ENCODE results near the gene RBM25. TPM values are rescaled to one million over a fixed set of nuclear protein-coding genes. Genes with fewer than 3 reads are reported as not detected.

The RBM25 gene
- total RNA-seq, 1 donor: 32.9 TPM

- no peak for TF ChIP-seq CTCF (IDR thresholded peaks at IDR 0.05; ENCODE audit: extremely low read depth, low read depth, low read length)
- no peak for DNase-seq (ENCODE audit: insufficient read length, low spot score, missing footprints)
- H3K4me2 ChIP-seq (ENCODE audit: insufficient read depth, low read length): peak overlapping the region; percentile 63
- H4K20me1 ChIP-seq (ENCODE audit: insufficient read depth, low read length): peaks cover 8% of the 10 kb centered on the region
- no peak overlapping the region for H3K4me3 ChIP-seq (ENCODE audit: insufficient read depth, low read length)
- H3K27me3 ChIP-seq (ENCODE audit: insufficient read depth, low read length): no peaks in the 10 kb centered on the region
- H3K36me3 ChIP-seq (ENCODE audit: insufficient read depth, low read length): peaks cover 2% of the 10 kb centered on the region
- peaks cover 77% of the 10 kb centered on the region for H3K79me2 ChIP-seq (ENCODE audit: insufficient read depth, low read length)
- no peak overlapping the region for H3K27ac ChIP-seq (ENCODE audit: low read depth, low read length)
- H2AFZ ChIP-seq (ENCODE audit: low read length): no peak overlapping the region
- peaks cover 29% of the 10 kb centered on the region for H3K4me1 ChIP-seq (ENCODE audit: insufficient read depth, low read length)
- H3K9me3 ChIP-seq (ENCODE audit: low read depth, low read length): no peaks in the 10 kb centered on the region
Observed at GRCh38 chr14:73143003-73143402, 84.7 kb downstream of the RBM25 start.

GRCh38 chr14:73143617-73144016 lies 85.3 kb downstream of the RBM25 start:
- Histone ChIP-seq H3K36me3 (ENCODE audit: insufficient read depth, low read length) (peaks cover 8% of the 10 kb centered on the region), H3K4me1 (ENCODE audit: insufficient read depth, low read length) (peaks cover 31% of the 10 kb centered on the region), H3K79me2 (ENCODE audit: insufficient read depth, low read length) (peaks cover 79% of the 10 kb centered on the region), H4K20me1 (ENCODE audit: insufficient read depth, low read length) (peaks cover 8% of the 10 kb centered on the region), H3K4me3 (ENCODE audit: insufficient read depth, low read length) (no peak overlapping the region), H3K27ac (ENCODE audit: low read depth, low read length) (peak overlapping the region; percentile 1), H3K27me3 (ENCODE audit: insufficient read depth, low read length) (no peaks in the 10 kb centered on the region), H2AFZ (ENCODE audit: low read length) (no peak overlapping the region), H3K4me2 (ENCODE audit: insufficient read depth, low read length) (no peak overlapping the region), H3K9me3 (ENCODE audit: low read depth, low read length) (no peaks in the 10 kb centered on the region)
- TF ChIP-seq CTCF (IDR thresholded peaks at IDR 0.05; ENCODE audit: extremely low read depth, low read depth, low read length): no peak
- no peak for DNase-seq (ENCODE audit: insufficient read length, low spot score, missing footprints)

- peaks cover 4% of the 10 kb centered on the region for H4K20me1 ChIP-seq (ENCODE audit: insufficient read depth, low read length)
- peak overlapping the region; percentile 61 for H3K27ac ChIP-seq (ENCODE audit: low read depth, low read length)
- peaks cover 18% of the 10 kb centered on the region for H3K36me3 ChIP-seq (ENCODE audit: insufficient read depth, low read length)
- H3K4me1 ChIP-seq (ENCODE audit: insufficient read depth, low read length): peaks cover 31% of the 10 kb centered on the region
- no peak overlapping the region for H3K4me2 ChIP-seq (ENCODE audit: insufficient read depth, low read length)
- H2AFZ ChIP-seq (ENCODE audit: low read length): no peak overlapping the region
- H3K4me3 ChIP-seq (ENCODE audit: insufficient read depth, low read length): no peak overlapping the region
- no peaks in the 10 kb centered on the region for H3K27me3 ChIP-seq (ENCODE audit: insufficient read depth, low read length)
- H3K9me3 ChIP-seq (ENCODE audit: low read depth, low read length): no peaks in the 10 kb centered on the region
- peaks cover 71% of the 10 kb centered on the region for H3K79me2 ChIP-seq (ENCODE audit: insufficient read depth, low read length)
- DNase-seq (ENCODE audit: insufficient read length, low spot score, missing footprints): no peak
- no peak for TF ChIP-seq CTCF (IDR thresholded peaks at IDR 0.05; ENCODE audit: extremely low read depth, low read depth, low read length)
Observed at GRCh38 chr14:73145371-73145770, 87.0 kb downstream of the RBM25 start.

- H3K79me2 ChIP-seq (ENCODE audit: insufficient read depth, low read length): peaks cover 64% of the 10 kb centered on the region
- no peak overlapping the region for H3K4me2 ChIP-seq (ENCODE audit: insufficient read depth, low read length)
- DNase-seq (ENCODE audit: insufficient read length, low spot score, missing footprints): no peak
- TF ChIP-seq CTCF (IDR thresholded peaks at IDR 0.05; ENCODE audit: extremely low read depth, low read depth, low read length): no peak
- H3K4me3 ChIP-seq (ENCODE audit: insufficient read depth, low read length): no peak overlapping the region
- H3K9me3 ChIP-seq (ENCODE audit: low read depth, low read length): no peaks in the 10 kb centered on the region
- H3K36me3 ChIP-seq (ENCODE audit: insufficient read depth, low read length): peaks cover 18% of the 10 kb centered on the region
- H3K4me1 ChIP-seq (ENCODE audit: insufficient read depth, low read length): peaks cover 31% of the 10 kb centered on the region
- H3K27me3 ChIP-seq (ENCODE audit: insufficient read depth, low read length): no peaks in the 10 kb centered on the region
- H2AFZ ChIP-seq (ENCODE audit: low read length): no peak overlapping the region
- peak overlapping the region; percentile 61 for H3K27ac ChIP-seq (ENCODE audit: low read depth, low read length)
- peaks cover 2% of the 10 kb centered on the region for H4K20me1 ChIP-seq (ENCODE audit: insufficient read depth, low read length)
Observed at GRCh38 chr14:73146111-73146510, 87.8 kb downstream of the RBM25 start.

Data from osteoblast (primary cell).